MM.1S (cell line): ENCODE data around the gene TM4SF5.

Experiments
- DNase-seq: peaks from one replicate; pipeline ENCODE4 v3.0.0-alpha.2; 2015
- H2AFZ ChIP-seq: fragments of 300-600 bp; sonication (generic); 2 replicates; pipeline ENCODE4 v1.6.0; 2016; ENCODE audit warnings: antibody characterized with exemption, low read length
- H3F3A ChIP-seq: fragments of 300-600 bp; sonication (generic); 2 replicates; pipeline ENCODE4 v1.6.1; 2016; ENCODE audit warnings: mild to moderate bottlenecking, antibody characterized with exemption, low read length, moderate library complexity, mixed read lengths; ENCODE audit not compliant: insufficient read depth
- H3K27ac ChIP-seq: fragments of 300-600 bp; sonication (generic); 2 replicates; pipeline ENCODE4 v1.5.1; 2016; ENCODE audit warnings: mild to moderate bottlenecking, low read length
- H3K27me3 ChIP-seq: fragments of 300-600 bp; sonication (generic); replicated peaks from 2 replicates; pipeline ENCODE4 v1.6.0; 2016; ENCODE audit warnings: low read length; ENCODE audit not compliant: insufficient read depth
- H3K36me3 ChIP-seq: fragments of 300-600 bp; sonication (generic); replicated peaks from 2 replicates; pipeline ENCODE4 v1.6.1; 2016; ENCODE audit warnings: mild to moderate bottlenecking, low read length, mixed read lengths; ENCODE audit not compliant: insufficient read depth
- H3K4me1 ChIP-seq: fragments of 300-600 bp; sonication (generic); 2 replicates; pipeline ENCODE4 v1.6.1; 2016; ENCODE audit warnings: low read length, mixed read lengths
- H3K4me2 ChIP-seq: fragments of 300-600 bp; sonication (generic); 2 replicates; pipeline ENCODE4 v1.6.0; 2016; ENCODE audit warnings: low read depth, low read length
- H3K4me3 ChIP-seq: fragments of 300-600 bp; sonication (generic); 2 replicates; pipeline ENCODE4 v1.5.1; 2016; ENCODE audit warnings: low read length, mixed read lengths
- H3K79me2 ChIP-seq: fragments of 300-600 bp; sonication (generic); 2 replicates; pipeline ENCODE4 v1.6.1; 2016; ENCODE audit warnings: mixed run types, low read length, mixed read lengths
- H3K9ac ChIP-seq: fragments of 300-600 bp; sonication (generic); 2 replicates; pipeline ENCODE4 v1.6.1; 2016; ENCODE audit warnings: low read length, mixed read lengths
- H3K9me2 ChIP-seq: fragments of 300-600 bp; sonication (generic); replicated peaks from 2 replicates; pipeline ENCODE4 v1.6.1; 2016; ENCODE audit warnings: mild to moderate bottlenecking, low read length, mixed read lengths; ENCODE audit not compliant: insufficient read depth
- H3K9me3 ChIP-seq: fragments of 300-600 bp; sonication (generic); replicated peaks from 2 replicates; pipeline ENCODE4 v1.6.1; 2016; ENCODE audit warnings: mild to moderate bottlenecking, low read length, mixed read lengths; ENCODE audit not compliant: insufficient read depth
- H4K20me1 ChIP-seq: fragments of 300-600 bp; sonication (generic); 2 replicates; pipeline ENCODE4 v1.6.1; 2016; ENCODE audit warnings: mild to moderate bottlenecking, low read length, moderate library complexity, mixed read lengths; ENCODE audit not compliant: insufficient read depth
- CTCF ChIP-seq: fragments of 300-600 bp; sonication (generic); IDR thresholded peaks from 2 replicates; pipeline ENCODE4 v1.5.1; 2016; ENCODE audit warnings: antibody characterized with exemption, low read length, mixed read lengths
- EZH2 ChIP-seq: fragments of 300-600 bp; sonication (generic); optimal IDR thresholded peaks from 2 replicates; pipeline ENCODE3; 2017; ENCODE audit warnings: low read depth, mild to moderate bottlenecking, antibody characterized with exemption, low read length, mixed read lengths
- EZH2phosphoT487 ChIP-seq: fragments of 300-600 bp; sonication (generic); IDR thresholded peaks from 2 replicates; pipeline ENCODE4 v1.6.1; 2018; ENCODE audit warnings: antibody characterized with exemption, low read length

Gene TM4SF5

GRCh38 chr17:4782652-4783051 lies 11.0 kb downstream of the TM4SF5 start:
- peaks cover 57% of the 10 kb centered on the region for H3K27me3 ChIP-seq
- no peak for TF ChIP-seq EZH2phosphoT487
- no peak for TF ChIP-seq CTCF
- no peak for TF ChIP-seq EZH2
- H3K4me3 ChIP-seq = no peak overlapping the region
- no peak overlapping the region for H3K4me2 ChIP-seq
- no peaks in the 10 kb centered on the region for H3K9me2 ChIP-seq
- H2AFZ ChIP-seq = no peak overlapping the region
- H3K27ac ChIP-seq = no peak overlapping the region
- no peaks in the 10 kb centered on the region for H3K79me2 ChIP-seq
- no peaks in the 10 kb centered on the region for H4K20me1 ChIP-seq
- no peak for DNase-seq
- no peaks in the 10 kb centered on the region for H3K36me3 ChIP-seq
- no peak overlapping the region for H3K9ac ChIP-seq
- no peaks in the 10 kb centered on the region for H3F3A ChIP-seq
- no peaks in the 10 kb centered on the region for H3K9me3 ChIP-seq
- H3K4me1 ChIP-seq = 0 out of 2 replicates have a peak, but pooled peaks cover 8% of the 10 kb centered on the region

GRCh38 chr17:4785311-4786105 lies 13.8 kb downstream of the TM4SF5 start:
- Histone ChIP-seq H3K36me3 (no peaks in the 10 kb centered on the region), H3K9me3 (no peaks in the 10 kb centered on the region), H3K79me2 (no peaks in the 10 kb centered on the region), H3K4me2 (no peak overlapping the region), H2AFZ (no peak overlapping the region), H3K27me3 (peaks cover 55% of the 10 kb centered on the region), H3K27ac (no peak overlapping the region), H3K9me2 (no peaks in the 10 kb centered on the region), H3K4me1 (peaks cover under 1% of the 10 kb centered on the region), H3K4me3 (no peak overlapping the region), H3K9ac (no peak overlapping the region), H4K20me1 (no peaks in the 10 kb centered on the region), H3F3A (no peaks in the 10 kb centered on the region)
- TF ChIP-seq EZH2 = no peak
- no peak for TF ChIP-seq EZH2phosphoT487
- no peak for TF ChIP-seq CTCF
- no peak for DNase-seq

- no peaks in the 10 kb centered on the region for H3F3A ChIP-seq
- H3K27ac ChIP-seq = no peak within 1 kb of the TSS
- TF ChIP-seq EZH2phosphoT487 (no peak), EZH2 (no peak), CTCF (no peak)
- no peak within 1 kb of the TSS for H2AFZ ChIP-seq
- no peak within 1 kb of the TSS for H3K4me3 ChIP-seq
- H3K36me3 ChIP-seq = no peaks in the 10 kb centered on the region
- peaks cover 3% of the 10 kb centered on the region for H3K4me1 ChIP-seq
- H3K9ac ChIP-seq = no peak within 1 kb of the TSS
- H3K79me2 ChIP-seq = no peaks in the 10 kb centered on the region
- H4K20me1 ChIP-seq = no peaks in the 10 kb centered on the region
- peaks cover 55% of the 10 kb centered on the region for H3K27me3 ChIP-seq
- H3K9me2 ChIP-seq = no peaks in the 10 kb centered on the region
- no peak for DNase-seq
- no peaks in the 10 kb centered on the region for H3K9me3 ChIP-seq
- H3K4me2 ChIP-seq = no peak within 1 kb of the TSS
Measured at GRCh38 chr17:4786106-4786511, 14.4 kb downstream of the TM4SF5 start, which contains the start of gene VMO1. Gene VMO1, minus strand, starts transcription at chr17:4786364. Its CDS starts 12 bp downstream, at chr17:4786352.
